Ovary (tissue), 3 donors: ENCODE results near the gene MESD.

Source experiments
- POLR2A ChIP-seq: fragments of 450-650 bp; IDR thresholded peaks from one replicate; pipeline ENCODE4 v1.6.1; 2017; ENCODE audit warnings: antibody characterized with exemption, mild to moderate bottlenecking, moderate library complexity
- TF ChIP-seq, protein P1 (sequence below), 3 donors: fragments of 450-650 bp in 2 of 3; fragments of 200-600 bp in 1 of 3; IDR thresholded peaks; one replicate each; pipeline versions ENCODE4 v1.5.1 to v1.8.0; 2016 to 2022; ENCODE audit warnings: antibody characterized with exemption in 3 of 3, mild to moderate bottlenecking in 1 of 3
- donor health status: DM: no; HTN: no; CAD: no.

DNA sequence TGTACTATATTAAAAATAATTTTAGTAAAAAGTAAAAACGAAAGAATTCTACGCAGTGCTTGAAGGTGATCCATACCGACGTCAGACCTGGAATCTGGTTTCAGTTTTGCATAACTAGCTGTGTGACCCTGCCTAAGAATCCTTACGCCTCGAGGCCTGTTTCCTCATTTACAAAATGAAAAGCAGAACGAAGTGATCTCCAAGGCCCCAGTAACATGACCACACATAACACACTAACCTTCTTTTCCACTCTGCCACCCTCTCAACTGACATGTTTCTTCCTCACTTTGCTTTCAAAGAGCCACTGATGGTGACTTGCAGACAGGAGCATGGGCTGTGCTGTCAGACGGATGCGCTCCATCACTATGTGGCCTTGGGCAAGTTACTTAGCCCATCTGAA, 4.8 kb downstream of the MESD start:
- TF ChIP-seq, protein P1, sequence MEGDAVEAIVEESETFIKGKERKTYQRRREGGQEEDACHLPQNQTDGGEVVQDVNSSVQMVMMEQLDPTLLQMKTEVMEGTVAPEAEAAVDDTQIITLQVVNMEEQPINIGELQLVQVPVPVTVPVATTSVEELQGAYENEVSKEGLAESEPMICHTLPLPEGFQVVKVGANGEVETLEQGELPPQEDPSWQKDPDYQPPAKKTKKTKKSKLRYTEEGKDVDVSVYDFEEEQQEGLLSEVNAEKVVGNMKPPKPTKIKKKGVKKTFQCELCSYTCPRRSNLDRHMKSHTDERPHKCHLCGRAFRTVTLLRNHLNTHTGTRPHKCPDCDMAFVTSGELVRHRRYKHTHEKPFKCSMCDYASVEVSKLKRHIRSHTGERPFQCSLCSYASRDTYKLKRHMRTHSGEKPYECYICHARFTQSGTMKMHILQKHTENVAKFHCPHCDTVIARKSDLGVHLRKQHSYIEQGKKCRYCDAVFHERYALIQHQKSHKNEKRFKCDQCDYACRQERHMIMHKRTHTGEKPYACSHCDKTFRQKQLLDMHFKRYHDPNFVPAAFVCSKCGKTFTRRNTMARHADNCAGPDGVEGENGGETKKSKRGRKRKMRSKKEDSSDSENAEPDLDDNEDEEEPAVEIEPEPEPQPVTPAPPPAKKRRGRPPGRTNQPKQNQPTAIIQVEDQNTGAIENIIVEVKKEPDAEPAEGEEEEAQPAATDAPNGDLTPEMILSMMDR (IDR thresholded peaks at IDR 0.05), result no peak
- TF ChIP-seq POLR2A, result no peak
